Measurements from ENCODE around the gene ASB14. TPM values are rescaled to one million over a fixed set of nuclear protein-coding genes. Genes with fewer than 3 reads are reported as not detected.

Gene ASB14
- total and polyA plus RNA-seq, 2 donors (not counting 1 experiment from before 2014, with no cell fraction given): not detected

DNA sequence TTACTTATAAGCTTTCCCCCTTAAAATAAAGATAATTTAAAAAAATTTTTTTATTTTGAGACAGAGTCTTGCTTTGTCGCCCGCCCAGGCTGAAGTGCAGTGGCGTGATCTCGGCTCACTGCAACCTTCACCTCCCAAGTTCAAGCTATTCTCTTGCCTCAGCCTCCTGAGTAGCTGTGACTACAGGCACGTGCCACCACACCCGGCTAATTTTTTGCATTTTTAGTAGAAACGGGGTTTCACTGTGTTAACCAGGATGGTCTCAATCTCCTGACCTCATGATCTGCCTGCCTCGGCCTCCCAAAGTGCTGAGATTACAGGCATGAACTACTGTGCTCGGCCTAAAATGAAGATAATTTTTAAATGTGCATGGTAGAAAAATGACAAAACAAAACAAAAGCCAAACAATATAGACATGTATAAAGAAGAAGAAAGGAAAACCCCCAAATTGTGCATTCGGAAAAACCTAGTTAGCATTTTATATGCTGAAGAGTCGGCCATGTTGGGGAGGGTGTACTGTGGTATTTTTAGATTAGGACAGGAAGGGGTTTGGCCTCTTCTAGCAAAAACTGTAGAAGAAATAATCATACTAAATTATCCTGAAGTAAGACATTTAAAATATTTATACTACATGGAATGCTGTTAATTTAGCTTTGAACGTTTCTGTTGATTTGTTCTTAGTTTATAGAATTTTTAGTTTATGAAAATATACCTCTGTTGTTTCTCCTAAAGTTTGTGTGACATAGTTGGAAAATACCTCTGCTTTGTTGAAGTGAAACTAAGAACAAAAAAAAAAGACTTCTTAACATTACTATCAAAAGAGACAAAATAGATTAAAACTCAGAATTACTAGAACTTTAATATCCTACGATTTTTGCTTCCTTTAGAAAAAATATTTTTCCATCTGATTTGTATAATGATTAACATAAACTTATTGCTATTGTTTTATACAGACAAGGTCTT, 57.6 kb downstream of the ASB14 start:
- 0% methylated on average over 1 of the region's 13 CpGs for WGBS (ENCODE audit: insufficient coverage)
- intact Hi-C loops (cut with micrococcal nuclease): loop anchor here (1.0 to 10.0 kb wide), 2 partner anchors 320 to 362 kb away; partner anchors contain the start of genes ARF4 and PDE12
- Mint-ChIP-seq H3K4me1 (peaks cover 41% of the 10 kb centered on the region), H3K4me3 (peak overlapping the region; percentile 73), H3K27me3 (no peaks in the 10 kb centered on the region), H3K27ac (peak overlapping the region; percentile 88), H3K9me3 (ENCODE audit: insufficient read depth) (no peaks in the 10 kb centered on the region)
- Histone ChIP-seq H3K4me3 (ENCODE audit: control extremely low read depth in 1 of 5, extremely low read depth in 1 of 5, insufficient read depth in 1 of 5, low read depth in 2 of 5, low read length in 4 of 5) (peak overlapping the region in 2 of 5 experiments; percentile 17 to 45), H3K4me1 (ENCODE audit: control insufficient read depth in 2 of 2, insufficient read depth in 2 of 2, low read length in 2 of 2) (peaks cover 26 to 30% of the 10 kb centered on the region in 2 donors), H3K27me3 (replicated peaks in 1 of 4; ENCODE audit: control extremely low read depth in 1 of 4, control insufficient read depth in 3 of 4, insufficient read depth in 4 of 4, low read length in 3 of 4) (no peaks in the 10 kb centered on the region), H3K79me2 (ENCODE audit: control insufficient read depth, insufficient read depth, low read length) (peaks cover 78% of the 10 kb centered on the region), H3K4me2 (replicated peaks; ENCODE audit: low read depth, low read length, poor library complexity, severe bottlenecking) (peak overlapping the region; percentile 66), H3K9me3 (ENCODE audit: control extremely low read depth in 1 of 3, control insufficient read depth in 2 of 3, insufficient read depth in 1 of 3, low read length in 2 of 3) (no peaks in the 10 kb centered on the region), H3K27ac (ENCODE audit: low read length in 2 of 2) (peak overlapping the region; percentile 76 to 92), H4K20me1 (ENCODE audit: control insufficient read depth, insufficient read depth, low read length, poor library complexity, severe bottlenecking) (no peaks in the 10 kb centered on the region), H3K36me3 (replicated peaks in 1 of 2; ENCODE audit: control extremely low read depth in 1 of 2, control insufficient read depth in 1 of 2, extremely low read depth in 1 of 2, insufficient read depth in 2 of 2, low read length in 1 of 2) (peaks cover 4 to 26% of the 10 kb centered on the region in 2 experiments), H3K9ac (ENCODE audit: low read length) (peak overlapping the region; percentile 44), H2AFZ (ENCODE audit: insufficient read depth, low read depth, low read length, poor library complexity, severe bottlenecking) (peak overlapping the region; percentile 73)
- ATAC-seq (ENCODE audit: low read depth) (peak; percentile 76), DNase-seq (peak; percentile 78)
- POLR2A ChIA-PET: interaction anchor here (0.7 kb wide), 1 partner anchor 553 kb away, joined by 4 read pairs; no protein-coding TSS in a partner anchor
- CTCF ChIA-PET: interaction anchor here (1.1 to 3.0 kb wide), 2 partner anchors 56 to 65 kb away, joined by 3 to 10 read pairs; no protein-coding TSS in a partner anchor
- TF ChIP-seq, protein P1, sequence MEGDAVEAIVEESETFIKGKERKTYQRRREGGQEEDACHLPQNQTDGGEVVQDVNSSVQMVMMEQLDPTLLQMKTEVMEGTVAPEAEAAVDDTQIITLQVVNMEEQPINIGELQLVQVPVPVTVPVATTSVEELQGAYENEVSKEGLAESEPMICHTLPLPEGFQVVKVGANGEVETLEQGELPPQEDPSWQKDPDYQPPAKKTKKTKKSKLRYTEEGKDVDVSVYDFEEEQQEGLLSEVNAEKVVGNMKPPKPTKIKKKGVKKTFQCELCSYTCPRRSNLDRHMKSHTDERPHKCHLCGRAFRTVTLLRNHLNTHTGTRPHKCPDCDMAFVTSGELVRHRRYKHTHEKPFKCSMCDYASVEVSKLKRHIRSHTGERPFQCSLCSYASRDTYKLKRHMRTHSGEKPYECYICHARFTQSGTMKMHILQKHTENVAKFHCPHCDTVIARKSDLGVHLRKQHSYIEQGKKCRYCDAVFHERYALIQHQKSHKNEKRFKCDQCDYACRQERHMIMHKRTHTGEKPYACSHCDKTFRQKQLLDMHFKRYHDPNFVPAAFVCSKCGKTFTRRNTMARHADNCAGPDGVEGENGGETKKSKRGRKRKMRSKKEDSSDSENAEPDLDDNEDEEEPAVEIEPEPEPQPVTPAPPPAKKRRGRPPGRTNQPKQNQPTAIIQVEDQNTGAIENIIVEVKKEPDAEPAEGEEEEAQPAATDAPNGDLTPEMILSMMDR (IDR thresholded peaks at IDR 0.05): no peak
- no peak for TF ChIP-seq EZH2 (IDR thresholded peaks at IDR 0.05; ENCODE audit: borderline replicate concordance, insufficient read depth, low read depth, low read length, poor library complexity, severe bottlenecking)
